Measurements from ENCODE around the gene CD79B. TPM values are rescaled to one million over a fixed set of nuclear protein-coding genes. Genes with fewer than 3 reads are reported as not detected.
"Not testable (repeated sequence)": the region's sequence is repeated elsewhere in the genome, so short reads cannot be mapped to it uniquely, and the experiment has no call there.

Gene CD79B
- total RNA-seq, 2 experiments from 2014 or later = 24.2 to 24.3 TPM

GRCh38 chr17:63881337-63881736 lies 50.8 kb downstream of the CD79B start:
- DNase-seq; H3K27me3 Mint-ChIP-seq (ENCODE audit: low read depth); intact Hi-C loops (cut with micrococcal nuclease); H3K9me3 Mint-ChIP-seq; H3K4me1 Mint-ChIP-seq (ENCODE audit: low read depth); H3K36me3 Mint-ChIP-seq (ENCODE audit: low read depth); H3K4me3 Mint-ChIP-seq; H3K27ac Mint-ChIP-seq: not testable (repeated sequence)
- CTCF ChIA-PET = interaction anchor here (0.6 to 1.7 kb wide), 9 partner anchors 9 to 218 kb away, joined by 3 to 7 read pairs (median 3); no protein-coding TSS in a partner anchor

GRCh38 chr17:63880706-63881105 lies 51.4 kb downstream of the CD79B start:
- CTCF ChIA-PET = interaction anchor here (0.6 to 1.3 kb wide), 4 partner anchors 15 to 169 kb away, joined by 3 to 7 read pairs (median 3); no protein-coding TSS in a partner anchor
- Mint-ChIP-seq H3K27me3 (ENCODE audit: low read depth) (no peaks in the 10 kb centered on the region), H3K4me1 (ENCODE audit: low read depth) (peaks cover 2% of the 10 kb centered on the region), H3K4me3 (no peak overlapping the region), H3K9me3 (no peaks in the 10 kb centered on the region), H3K27ac (no peak overlapping the region), H3K36me3 (ENCODE audit: low read depth) (no peaks in the 10 kb centered on the region)
- intact Hi-C loops (cut with micrococcal nuclease) = no loop called here
- no peak for DNase-seq

Other genes with a start within 250 kb of the CD79B start
- gene LIMD2, start 232.2 kb downstream of the CD79B start, total RNA-seq = 100 to 1,000 TPM; 121 TPM
- 10 to 100 TPM; 73.2 to 76.3 TPM for gene STRADA, start 190.5 kb downstream of the CD79B start, total RNA-seq
- 10 to 100 TPM; 40.5 to 42.1 TPM for gene CCDC47, start 158.7 kb downstream of the CD79B start, total RNA-seq
- gene DDX42, start 158.2 kb downstream of the CD79B start, total RNA-seq = 10 to 100 TPM; 91.7 to 92.9 TPM
- gene PSMC5, start 104.9 kb downstream of the CD79B start, total RNA-seq = 100 to 1,000 TPM; 144 to 154 TPM
- 10 to 100 TPM; 25.3 to 26.2 TPM for gene FTSJ3, start 104.7 kb downstream of the CD79B start, total RNA-seq
- 100 to 1,000 TPM in 1 of 2 experiments, 10 to 100 TPM in 1; 98.5 to 107 TPM for gene SMARCD2, start 89.6 kb downstream of the CD79B start, total RNA-seq
- gene CSH2, start 58.7 kb downstream of the CD79B start, total RNA-seq = not detected
- not detected for gene GH2, start 50.4 kb downstream of the CD79B start, total RNA-seq
- gene CSH1, start 35.8 kb downstream of the CD79B start, total RNA-seq = not detected
- not detected for gene CSHL1, start 21.1 kb downstream of the CD79B start, total RNA-seq
- not detected for gene GH1, start 13.5 kb downstream of the CD79B start, total RNA-seq
- under 1 TPM; 0.10 to 0.47 TPM for gene SCN4A, start 40.6 kb upstream of the CD79B start, total RNA-seq
- under 1 TPM; 0.21 to 0.44 TPM for gene PRR29, start 66.0 kb upstream of the CD79B start, total RNA-seq
- gene ICAM2, start 88.3 kb upstream of the CD79B start, total RNA-seq = 10 to 100 TPM; 41.6 to 41.9 TPM
- 10 to 100 TPM; 21.9 to 22.0 TPM for gene ERN1, start 197.8 kb upstream of the CD79B start, total RNA-seq

All from activated naive CD4-positive, alpha-beta T cell treated with anti-CD3 and anti-CD28 coated beads for 36 hours (primary cell).